GM21619 (cell line): ENCODE measurements around the gene MSRB3.
"Not testable (repeated sequence)": the region's sequence is repeated elsewhere in the genome, so short reads cannot be mapped to it uniquely, and the experiment has no call there.

Source experiments
- ATAC-seq: cut with Tn5 transposase; IDR thresholded peaks from one replicate; pipeline ENCODE4 v1.9.1; 2021; ENCODE audit not compliant: unreplicated experiment

MSRB3 gene

GRCh38 chr12:65285532-65285931 is 7.0 kb downstream of the MSRB3 start:
- ATAC-seq, result not testable (repeated sequence)

- no peak for ATAC-seq
These were observed 8.9 kb downstream of the MSRB3 start for GRCh38 chr12:65287426-65287825.

- no peak for ATAC-seq
These were observed 13.8 kb downstream of the MSRB3 start for GRCh38 chr12:65292241-65292640.

- no peak for ATAC-seq
These were observed 15.3 kb downstream of the MSRB3 start for GRCh38 chr12:65293735-65294134.

- ATAC-seq, result no peak
These were observed 16.3 kb downstream of the MSRB3 start for GRCh38 chr12:65294641-65295262.

GRCh38 chr12:65296508-65297265 is 18.2 kb downstream of the MSRB3 start:
- no peak for ATAC-seq

GRCh38 chr12:65300097-65300496 is 21.6 kb downstream of the MSRB3 start:
- ATAC-seq, result no peak

GRCh38 chr12:65300679-65301349 is 22.3 kb downstream of the MSRB3 start:
- no peak for ATAC-seq

GRCh38 chr12:65302891-65303290 is 24.4 kb downstream of the MSRB3 start:
- no peak for ATAC-seq

GRCh38 chr12:65305346-65305950 is 27.0 kb downstream of the MSRB3 start:
- ATAC-seq, result no peak

GRCh38 chr12:65306366-65307168 is 28.1 kb downstream of the MSRB3 start:
- ATAC-seq, result no peak

- ATAC-seq, result no peak
These were observed 28.7 kb downstream of the MSRB3 start for GRCh38 chr12:65307169-65307501.

GRCh38 chr12:65308006-65308405 is 29.5 kb downstream of the MSRB3 start:
- ATAC-seq, result no peak

- no peak for ATAC-seq
These were observed 30.2 kb downstream of the MSRB3 start for GRCh38 chr12:65308601-65309071.

- ATAC-seq, result no peak
These were observed 32.8 kb downstream of the MSRB3 start for GRCh38 chr12:65311260-65311659.

GRCh38 chr12:65313719-65314317 is 35.3 kb downstream of the MSRB3 start:
- no peak for ATAC-seq

- not testable (repeated sequence) for ATAC-seq
These were observed 36.8 kb downstream of the MSRB3 start for GRCh38 chr12:65315238-65315637.

- ATAC-seq, result no peak
These were observed 39.8 kb downstream of the MSRB3 start for GRCh38 chr12:65318186-65318685.

- ATAC-seq, result no peak
These were observed 41.3 kb downstream of the MSRB3 start for GRCh38 chr12:65319688-65320200.

GRCh38 chr12:65323070-65323469 is 44.6 kb downstream of the MSRB3 start:
- ATAC-seq, result no peak
